Endodermal cell (in vitro differentiated cells): ENCODE measurements around the gene IRX6. TPM values are rescaled to one million over a fixed set of nuclear protein-coding genes. Genes with fewer than 3 reads are reported as not detected.

Experiments used
- DNase-seq: peaks from one replicate; pipeline ENCODE4 v3.0.0-alpha.2; 2017
- H3K27ac ChIP-seq: 2 replicates; pipeline ENCODE4 v1.5.1; 2013; ENCODE audit warnings: mild to moderate bottlenecking, low read depth, low read length, moderate library complexity
- H3K27me3 ChIP-seq: 2 replicates; pipeline ENCODE4 v1.6.1; 2013; ENCODE audit warnings: mild to moderate bottlenecking, low read length, moderate library complexity; ENCODE audit not compliant: insufficient read depth, control insufficient read depth, poor library complexity, severe bottlenecking
- H3K36me3 ChIP-seq: 2 replicates; pipeline ENCODE4 v1.7.0; 2013; ENCODE audit warnings: mild to moderate bottlenecking, low read length, moderate library complexity; ENCODE audit not compliant: control insufficient read depth, insufficient read depth
- H3K4me1 ChIP-seq: one replicate; pipeline ENCODE4 v1.7.0; 2013; ENCODE audit warnings: low read length; ENCODE audit not compliant: control insufficient read depth, insufficient read depth
- H3K4me3 ChIP-seq: 2 replicates; pipeline ENCODE4 v1.5.1; 2013; ENCODE audit warnings: mild to moderate bottlenecking, low read length, moderate library complexity
- H3K9ac ChIP-seq: 2 replicates; pipeline ENCODE4 v1.6.1; 2013; ENCODE audit warnings: mild to moderate bottlenecking, low read length, moderate library complexity; ENCODE audit not compliant: poor library complexity, severe bottlenecking; ENCODE audit errors: extremely low read depth
- H3K9me3 ChIP-seq: 2 replicates; pipeline ENCODE4 v1.6.1; 2013; ENCODE audit warnings: mild to moderate bottlenecking, low read length, moderate library complexity; ENCODE audit not compliant: control insufficient read depth
- H3K27ac Mint-ChIP-seq: 2 replicates; pipeline ENCODE4 v1.8.0; 2020; ENCODE audit warnings: mixed read lengths
- H3K27me3 Mint-ChIP-seq: 2 replicates; pipeline ENCODE4 v1.8.0; 2021; ENCODE audit warnings: mild to moderate bottlenecking, mixed read lengths; ENCODE audit not compliant: insufficient read depth
- H3K36me3 Mint-ChIP-seq: 2 replicates; pipeline ENCODE4 v1.8.0; 2020; ENCODE audit warnings: low read depth, mixed read lengths
- H3K4me1 Mint-ChIP-seq: 2 replicates; pipeline ENCODE4 v1.8.0; 2020; ENCODE audit warnings: mixed read lengths
- H3K4me3 Mint-ChIP-seq: 2 replicates; pipeline ENCODE4 v1.8.0; 2020; ENCODE audit warnings: mild to moderate bottlenecking, moderate library complexity, mixed read lengths
- H3K9me3 Mint-ChIP-seq: 2 replicates; pipeline ENCODE4 v1.8.0; 2020; ENCODE audit warnings: mild to moderate bottlenecking, mixed read lengths
- WGBS, 2 experiments: methylation state at CpG; one replicate each; pipeline versions ENCODE4 v1.1.5 to v1.1.7; 2013; ENCODE audit warnings: missing lambda C conversion rate in 2 of 2, mixed read lengths in 1 of 2; ENCODE audit not compliant: insufficient coverage in 1 of 2, insufficient read length in 1 of 2; 5-methylcytosine and 5-hydroxymethylcytosine counted together
- total RNA-seq, 2 donors: library from RNA; stranded (reverse); fragmentation: NEBNext Ultra II Directional in 1 of 2; extraction: Animal tissue kit (Norgen Biotek cat#: 25700) in 1 of 2; gene quantifications; 2 replicates in 1 of 2; 3 replicates in 1 of 2; pipeline ENCODE4 v1.2.1, GENCODE V29; 2021
- TF ChIP-seq, protein P1 (sequence below): fragments of 200-600 bp; sonication (generic); conservative IDR thresholded peaks from 2 replicates; pipeline ENCODE4 v1.5.0; 2021; ENCODE audit warnings: antibody characterized with exemption, mild to moderate bottlenecking

IRX6 gene
- total RNA-seq, 2 donors from 2014 or later: 0.55 to 1.1 TPM

DNA sequence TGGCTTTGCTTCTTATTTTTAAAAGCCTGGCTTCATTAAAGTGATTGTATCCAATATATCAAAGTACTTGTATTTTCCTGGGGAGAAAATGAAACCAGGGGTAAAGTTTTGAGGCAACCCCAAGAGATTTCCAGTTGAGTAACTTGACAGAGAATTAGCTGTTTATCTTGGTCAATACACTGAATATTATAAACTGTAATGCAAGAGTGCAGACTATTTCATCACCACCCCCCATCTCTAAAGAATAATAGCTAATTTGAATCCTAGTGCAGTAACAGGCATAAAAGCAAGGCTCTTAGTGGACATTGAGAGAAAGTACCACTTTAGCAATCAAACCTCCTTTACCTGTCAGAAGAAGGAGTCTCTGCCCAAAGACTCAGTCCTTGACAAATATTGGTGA is 27.0 kb downstream of the IRX6 start:
- Histone ChIP-seq H3K9ac (no peak overlapping the region), H3K36me3 (no peaks in the 10 kb centered on the region), H3K4me3 (no peak overlapping the region), H3K4me1 (no peaks in the 10 kb centered on the region), H3K27me3 (peaks cover 11% of the 10 kb centered on the region), H3K27ac (no peak overlapping the region), H3K9me3 (no peaks in the 10 kb centered on the region)
- Mint-ChIP-seq H3K27ac (no peak overlapping the region), H3K4me3 (no peak overlapping the region), H3K4me1 (no peaks in the 10 kb centered on the region), H3K27me3 (peaks cover 12% of the 10 kb centered on the region), H3K36me3 (no peaks in the 10 kb centered on the region), H3K9me3 (peaks cover 4% of the 10 kb centered on the region)
- TF ChIP-seq, protein P1, sequence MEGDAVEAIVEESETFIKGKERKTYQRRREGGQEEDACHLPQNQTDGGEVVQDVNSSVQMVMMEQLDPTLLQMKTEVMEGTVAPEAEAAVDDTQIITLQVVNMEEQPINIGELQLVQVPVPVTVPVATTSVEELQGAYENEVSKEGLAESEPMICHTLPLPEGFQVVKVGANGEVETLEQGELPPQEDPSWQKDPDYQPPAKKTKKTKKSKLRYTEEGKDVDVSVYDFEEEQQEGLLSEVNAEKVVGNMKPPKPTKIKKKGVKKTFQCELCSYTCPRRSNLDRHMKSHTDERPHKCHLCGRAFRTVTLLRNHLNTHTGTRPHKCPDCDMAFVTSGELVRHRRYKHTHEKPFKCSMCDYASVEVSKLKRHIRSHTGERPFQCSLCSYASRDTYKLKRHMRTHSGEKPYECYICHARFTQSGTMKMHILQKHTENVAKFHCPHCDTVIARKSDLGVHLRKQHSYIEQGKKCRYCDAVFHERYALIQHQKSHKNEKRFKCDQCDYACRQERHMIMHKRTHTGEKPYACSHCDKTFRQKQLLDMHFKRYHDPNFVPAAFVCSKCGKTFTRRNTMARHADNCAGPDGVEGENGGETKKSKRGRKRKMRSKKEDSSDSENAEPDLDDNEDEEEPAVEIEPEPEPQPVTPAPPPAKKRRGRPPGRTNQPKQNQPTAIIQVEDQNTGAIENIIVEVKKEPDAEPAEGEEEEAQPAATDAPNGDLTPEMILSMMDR: no peak
- no peak for DNase-seq

DNA sequence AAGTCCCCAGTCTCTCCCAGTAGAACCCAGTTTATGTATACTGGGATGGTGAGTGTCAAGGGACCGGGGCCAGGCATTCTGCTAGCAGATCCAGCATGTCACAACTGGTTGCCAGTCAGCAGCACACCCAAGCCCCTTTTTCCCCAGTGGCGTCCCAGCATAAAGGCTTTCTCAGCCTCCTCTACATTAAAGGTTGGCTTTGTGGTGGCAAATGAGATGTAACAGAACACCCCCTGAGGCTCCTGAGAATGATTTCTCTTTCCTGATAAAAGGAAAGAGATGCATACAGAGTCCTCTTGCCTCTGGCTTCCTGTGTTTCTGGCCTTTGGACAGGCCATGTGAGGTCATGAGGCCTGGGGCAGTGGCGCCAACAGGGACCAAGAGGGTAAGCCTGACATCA is 27.9 kb downstream of the IRX6 start:
- Mint-ChIP-seq H3K9me3 (peaks cover 4% of the 10 kb centered on the region), H3K27ac (no peak overlapping the region), H3K36me3 (no peaks in the 10 kb centered on the region), H3K4me3 (no peak overlapping the region), H3K27me3 (peaks cover 12% of the 10 kb centered on the region), H3K4me1 (no peaks in the 10 kb centered on the region)
- TF ChIP-seq, protein P1: no peak
- Histone ChIP-seq H3K4me1 (no peaks in the 10 kb centered on the region), H3K4me3 (no peak overlapping the region), H3K9ac (no peak overlapping the region), H3K36me3 (no peaks in the 10 kb centered on the region), H3K27ac (no peak overlapping the region), H3K9me3 (no peaks in the 10 kb centered on the region), H3K27me3 (peaks cover 12% of the 10 kb centered on the region)
- 85 to 86% methylated on average over 1 to 3 of the region's 3 CpGs for WGBS, 2 experiments
- DNase-seq: no peak

DNA sequence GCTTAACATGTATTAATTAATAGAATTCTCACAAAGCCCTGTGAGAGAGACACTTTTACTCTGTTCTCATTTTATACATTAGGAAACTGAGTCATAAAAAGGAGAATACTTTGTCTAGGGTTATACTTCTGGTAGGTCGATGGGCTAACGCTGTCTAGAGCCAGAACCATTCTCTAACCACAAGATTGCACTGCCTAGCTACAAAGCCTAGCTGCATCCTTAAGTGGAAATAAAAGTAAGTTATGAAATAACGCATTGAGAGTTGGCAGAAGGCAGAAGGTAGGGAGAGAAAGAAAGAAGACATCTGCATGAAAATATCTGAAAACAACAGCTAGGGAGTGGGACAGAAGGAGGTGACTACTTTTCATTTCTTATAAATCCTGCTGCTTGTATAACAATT is 33.2 kb downstream of the IRX6 start:
- no peak overlapping the region for H3K27ac Mint-ChIP-seq
- H3K9me3 Mint-ChIP-seq: peaks cover 2% of the 10 kb centered on the region
- no peak overlapping the region for H3K4me3 Mint-ChIP-seq
- WGBS, 2 experiments: 57 to 84% methylated on average over 1 to 3 of the region's 3 CpGs
- no peak overlapping the region for H3K9ac ChIP-seq
- peaks cover 14% of the 10 kb centered on the region for H3K27me3 Mint-ChIP-seq
- no peaks in the 10 kb centered on the region for H3K4me1 Mint-ChIP-seq
- H3K36me3 ChIP-seq: no peaks in the 10 kb centered on the region
- no peaks in the 10 kb centered on the region for H3K4me1 ChIP-seq
- TF ChIP-seq, protein P1: no peak
- DNase-seq: no peak
- no peak overlapping the region for H3K4me3 ChIP-seq
- H3K9me3 ChIP-seq: no peaks in the 10 kb centered on the region
- H3K27me3 ChIP-seq: peaks cover 27% of the 10 kb centered on the region
- no peak overlapping the region for H3K27ac ChIP-seq
- no peaks in the 10 kb centered on the region for H3K36me3 Mint-ChIP-seq
